Gastroesophageal sphincter (tissue), 4 donors: ENCODE results near the gene RPS3A. TPM values are rescaled to one million over a fixed set of nuclear protein-coding genes. Genes with fewer than 3 reads are reported as not detected.
"Not testable (repeated sequence)": the region's sequence is repeated elsewhere in the genome, so short reads cannot be mapped to it uniquely, and the experiment has no call there.

ENCODE experiments used
- ATAC-seq: fragments of 150-250 bp; one replicate; pipeline ENCODE4 v1.9.1; 2016; ENCODE audit warnings: mild to moderate bottlenecking, moderate library complexity
- H3K27ac ChIP-seq, 4 donors: fragments of 200-600 bp; sonication (generic) in 3 of 4; 1 replicate in 3 of 4; 2 replicates in 1 of 4; pipeline ENCODE4 v1.5.1; 2016 to 2019
- H3K27me3 ChIP-seq: fragments of 200-600 bp; sonication (generic); one replicate; pipeline ENCODE4 v1.5.1; 2019
- H3K36me3 ChIP-seq, 2 donors: fragments of 200-600 bp; sonication (generic); one replicate each; pipeline ENCODE4 v1.5.1; 2019; ENCODE audit warnings: control low read depth in 1 of 2
- H3K4me1 ChIP-seq, 3 donors: fragments of 200-600 bp; sonication (generic); 1 replicate in 2 of 3; 2 replicates in 1 of 3; pipeline ENCODE4 v1.5.1; 2016 to 2019; ENCODE audit warnings: control low read depth in 2 of 3
- H3K4me3 ChIP-seq, 2 donors: fragments of 200-600 bp; sonication (generic); one replicate each; pipeline ENCODE4 v1.5.1; 2019; ENCODE audit warnings: mild to moderate bottlenecking in 1 of 2, moderate library complexity in 1 of 2
- H3K9me3 ChIP-seq, 3 donors: fragments of 200-600 bp; sonication (generic); one replicate each; pipeline ENCODE4 v1.5.1; 2017 to 2019; ENCODE audit warnings: control low read depth in 2 of 3
- EP300 ChIP-seq: sonication (generic); formaldehyde crosslinking; IDR thresholded peaks from one replicate; pipeline ENCODE4 v1.6.1; 2017; ENCODE audit warnings: antibody characterized with exemption, mild to moderate bottlenecking
- POLR2A ChIP-seq, 2 donors: fragments of 450-650 bp; IDR thresholded peaks; one replicate each; pipeline ENCODE4 v1.6.1; 2017; ENCODE audit warnings: antibody characterized with exemption in 2 of 2, mild to moderate bottlenecking in 2 of 2, moderate library complexity in 1 of 2
- POLR2AphosphoS5 ChIP-seq: sonication (generic); formaldehyde crosslinking; IDR thresholded peaks from one replicate; pipeline ENCODE4 v1.6.1; 2017; ENCODE audit warnings: antibody characterized with exemption
- WGBS, 2 donors: methylation state at CpG; one replicate each; pipeline ENCODE4 v1.1.5; 2018; ENCODE audit warnings: low coverage in 1 of 2; 5-methylcytosine and 5-hydroxymethylcytosine counted together
- total RNA-seq, 4 donors: library from RNA; depleted of rRNA; stranded (reverse); fragments of >200 nt; gene quantifications; one replicate each; pipeline ENCODE4 v1.1.0, GENCODE V29; 2016
- TF ChIP-seq, protein P1 (sequence below), 4 experiments: fragments of 200-600 bp in 2 of 4; fragments of 450-650 bp in 2 of 4; sonication (generic) in 1 of 4; IDR thresholded peaks; one replicate each; pipeline ENCODE4 v1.5.1; 2017 to 2019; ENCODE audit warnings: antibody characterized with exemption in 4 of 4, mild to moderate bottlenecking in 2 of 4, moderate library complexity in 2 of 4

The RPS3A gene
- total RNA-seq, 4 donors from 2014 or later = 1,326 to 4,329 (median 3,079) TPM

GRCh38 chr4:151074416-151074916 lies 25.0 kb upstream of the RPS3A start:
- Histone ChIP-seq H3K36me3 (no peaks in the 10 kb centered on the region), H3K4me1 (no peaks in the 10 kb centered on the region), H3K9me3 (no peaks in the 10 kb centered on the region), H3K27me3 (no peaks in the 10 kb centered on the region), H3K27ac (no peak overlapping the region), H3K4me3 (no peak overlapping the region)
- no peak for ATAC-seq
- TF ChIP-seq, protein P1, sequence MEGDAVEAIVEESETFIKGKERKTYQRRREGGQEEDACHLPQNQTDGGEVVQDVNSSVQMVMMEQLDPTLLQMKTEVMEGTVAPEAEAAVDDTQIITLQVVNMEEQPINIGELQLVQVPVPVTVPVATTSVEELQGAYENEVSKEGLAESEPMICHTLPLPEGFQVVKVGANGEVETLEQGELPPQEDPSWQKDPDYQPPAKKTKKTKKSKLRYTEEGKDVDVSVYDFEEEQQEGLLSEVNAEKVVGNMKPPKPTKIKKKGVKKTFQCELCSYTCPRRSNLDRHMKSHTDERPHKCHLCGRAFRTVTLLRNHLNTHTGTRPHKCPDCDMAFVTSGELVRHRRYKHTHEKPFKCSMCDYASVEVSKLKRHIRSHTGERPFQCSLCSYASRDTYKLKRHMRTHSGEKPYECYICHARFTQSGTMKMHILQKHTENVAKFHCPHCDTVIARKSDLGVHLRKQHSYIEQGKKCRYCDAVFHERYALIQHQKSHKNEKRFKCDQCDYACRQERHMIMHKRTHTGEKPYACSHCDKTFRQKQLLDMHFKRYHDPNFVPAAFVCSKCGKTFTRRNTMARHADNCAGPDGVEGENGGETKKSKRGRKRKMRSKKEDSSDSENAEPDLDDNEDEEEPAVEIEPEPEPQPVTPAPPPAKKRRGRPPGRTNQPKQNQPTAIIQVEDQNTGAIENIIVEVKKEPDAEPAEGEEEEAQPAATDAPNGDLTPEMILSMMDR (IDR thresholded peaks at IDR 0.05) = no peak
- TF ChIP-seq POLR2AphosphoS5 (no peak), POLR2A (IDR thresholded peaks at IDR 0.05) (no peak), EP300 (no peak)

DNA sequence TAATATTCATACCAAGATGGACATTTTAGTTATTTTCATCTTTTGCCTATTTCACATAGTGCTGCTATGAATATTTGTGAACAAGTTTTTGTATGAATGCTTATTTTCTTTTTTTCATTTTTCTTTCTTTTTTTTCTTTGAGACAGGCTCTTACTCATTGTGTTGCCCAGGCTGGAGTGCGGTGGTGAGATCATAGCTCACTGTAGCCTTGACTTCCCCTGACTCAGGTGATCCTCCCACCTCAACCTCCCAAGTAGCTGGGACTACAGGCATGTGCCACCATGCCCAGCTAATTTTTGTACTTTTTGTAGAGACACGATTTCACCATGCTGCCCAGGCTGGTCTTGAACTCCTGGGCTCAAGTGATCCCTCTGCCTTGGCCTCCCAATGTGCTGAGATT lies 21.4 kb upstream of the RPS3A start:
- H3K4me3 ChIP-seq, H3K27ac ChIP-seq: not testable (repeated sequence)

GRCh38 chr4:151087467-151087866 lies 12.0 kb upstream of the RPS3A start:
- H3K27ac ChIP-seq = no peak overlapping the region
- H3K4me3 ChIP-seq = no peak overlapping the region
- H3K27me3 ChIP-seq = no peaks in the 10 kb centered on the region
- no peak for ATAC-seq
- TF ChIP-seq POLR2AphosphoS5 (no peak), POLR2A (IDR thresholded peaks at IDR 0.05) (no peak), EP300 (no peak)
- TF ChIP-seq, protein P1 (IDR thresholded peaks at IDR 0.05) = no peak
- no peaks in the 10 kb centered on the region for H3K36me3 ChIP-seq
- H3K9me3 ChIP-seq = no peaks in the 10 kb centered on the region
- 76 to 83% methylated on average over 5 of the region's 8 CpGs for WGBS, 2 donors
- H3K4me1 ChIP-seq = no peaks in the 10 kb centered on the region

More for the DNA sequence above, 21.4 kb upstream of the RPS3A start:
- WGBS, 2 donors = 80 to 85% methylated on average over 1 to 2 of the region's 2 CpGs
- H3K4me1 ChIP-seq, H3K9me3 ChIP-seq, H3K36me3 ChIP-seq, H3K27me3 ChIP-seq, ATAC-seq: not testable (repeated sequence)

DNA sequence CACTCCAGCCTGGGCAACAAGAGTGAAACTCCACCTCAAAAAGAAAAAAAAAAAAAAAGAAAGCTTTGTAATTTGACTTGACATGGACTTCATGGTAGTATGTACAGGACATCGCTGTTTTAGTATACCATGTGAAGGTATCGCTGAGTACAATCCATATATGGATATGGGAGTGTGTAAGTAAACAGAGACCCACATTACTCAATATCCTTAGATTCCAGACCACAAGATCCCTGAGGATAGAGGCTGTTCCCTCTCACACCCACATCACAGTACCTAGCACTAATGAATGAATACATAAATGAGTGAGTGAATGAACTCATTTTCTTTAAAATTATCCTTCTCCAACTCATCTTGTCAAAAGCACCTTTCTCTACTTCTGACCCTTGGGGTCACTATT lies 8.4 kb upstream of the RPS3A start:
- TF ChIP-seq, protein P1 (IDR thresholded peaks at IDR 0.05) = no peak
- TF ChIP-seq EP300 (no peak), POLR2A (IDR thresholded peaks at IDR 0.05) (no peak), POLR2AphosphoS5 (no peak)
- WGBS, 2 donors = 95 to 100% methylated on average over 2 of the region's 2 CpGs
- no peak for ATAC-seq
- Histone ChIP-seq H3K27me3 (no peaks in the 10 kb centered on the region), H3K4me1 (no peaks in the 10 kb centered on the region), H3K9me3 (no peaks in the 10 kb centered on the region), H3K36me3 (no peaks in the 10 kb centered on the region), H3K4me3 (no peak overlapping the region), H3K27ac (no peak overlapping the region)

GRCh38 chr4:151092488-151092887 lies 6.9 kb upstream of the RPS3A start:
- no peak for TF ChIP-seq POLR2A (IDR thresholded peaks at IDR 0.05)
- TF ChIP-seq, protein P1 (IDR thresholded peaks at IDR 0.05) = no peak
- Histone ChIP-seq H3K36me3 (no peaks in the 10 kb centered on the region), H3K4me1 (no peaks in the 10 kb centered on the region), H3K27ac (no peak overlapping the region), H3K27me3 (peaks cover 5% of the 10 kb centered on the region), H3K9me3 (no peaks in the 10 kb centered on the region), H3K4me3 (no peak overlapping the region)
- WGBS, 2 donors = 74 to 85% methylated on average over 2 to 3 of the region's 3 CpGs
- ATAC-seq = no peak
